H1 (cell line): ENCODE measurements around the gene GJD2. TPM values are rescaled to one million over a fixed set of nuclear protein-coding genes. Genes with fewer than 3 reads are reported as not detected.

Source experiments
- BACH1 ChIP-seq: IDR thresholded peaks from 2 replicates; pipeline ENCODE4 v1.6.1; 2012; ENCODE audit warnings: low read length, improper control_type of control experiment
- CBX5 ChIP-seq: fragments of 300-800, 300-1000 bp; sonication (generic); IDR thresholded peaks from 2 replicates; pipeline ENCODE4 v1.7.1; 2016; ENCODE audit warnings: antibody characterized with exemption, low read length, low read depth
- CBX8 ChIP-seq: fragments of 300-800, 300-1000 bp; sonication (generic); IDR thresholded peaks from 2 replicates; pipeline ENCODE4 v1.7.1; 2016; ENCODE audit warnings: low read depth, low read length, borderline replicate concordance
- CEBPB ChIP-seq: IDR thresholded peaks from 2 replicates; pipeline ENCODE4 v1.6.1; 2012; ENCODE audit warnings: low read depth, low read length
- CTBP2 ChIP-seq: IDR thresholded peaks from 2 replicates; pipeline ENCODE4 v1.7.0; 2011; ENCODE audit warnings: borderline replicate concordance, mild to moderate bottlenecking, moderate library complexity, mixed read lengths, low read length; ENCODE audit not compliant: insufficient read depth, insufficient read length
- EGR1 ChIP-seq: IDR thresholded peaks from 2 replicates; pipeline ENCODE4 v1.6.1; 2011; ENCODE audit warnings: low read depth, low read length, borderline replicate concordance
- FOSL1 ChIP-seq: IDR thresholded peaks from 2 replicates; pipeline ENCODE4 v1.6.1; 2011; ENCODE audit warnings: mild to moderate bottlenecking, low read depth, low read length, moderate library complexity; ENCODE audit not compliant: insufficient read depth
- GABPA ChIP-seq: IDR thresholded peaks from 2 replicates; pipeline ENCODE4 v1.6.1; 2011; ENCODE audit warnings: mild to moderate bottlenecking, low read length, moderate library complexity, borderline replicate concordance; ENCODE audit not compliant: insufficient read depth
- GTF2F1 ChIP-seq: IDR thresholded peaks from 2 replicates; pipeline ENCODE4 v1.6.1; 2012; ENCODE audit warnings: low read depth, low read length, improper control_type of control experiment, borderline replicate concordance
- HDAC6 ChIP-seq: IDR thresholded peaks from one replicate; pipeline ENCODE4 v1.7.1; 2012; ENCODE audit warnings: low read depth, mild to moderate bottlenecking, inconsistent platforms, low read length, moderate library complexity
- JUN ChIP-seq: IDR thresholded peaks from 2 replicates; pipeline ENCODE4 v1.6.1; 2011; ENCODE audit warnings: low read depth, mild to moderate bottlenecking, improper control_type of control experiment, low read length
- MAFK ChIP-seq: IDR thresholded peaks from 2 replicates; pipeline ENCODE4 v1.6.1; 2012; ENCODE audit warnings: low read depth, mild to moderate bottlenecking, improper control_type of control experiment, low read length
- NRF1 ChIP-seq: IDR thresholded peaks from 2 replicates; pipeline ENCODE4 v1.6.1; 2011; ENCODE audit warnings: mild to moderate bottlenecking, low read depth, low read length, improper control_type of control experiment
- PHF8 ChIP-seq: fragments of 200-600 bp; sonication (generic); conservative IDR thresholded peaks from 2 replicates; pipeline ENCODE4 v1.7.1; 2012; ENCODE audit warnings: low read depth, mild to moderate bottlenecking, inconsistent platforms, low read length, moderate library complexity
- POLR2A ChIP-seq, 2 experiments: IDR thresholded peaks; 1 replicate in 1 of 2; 2 replicates in 1 of 2; pipeline ENCODE4 v1.6.1; 2011; ENCODE audit warnings: low read depth in 2 of 2, low read length in 2 of 2, mild to moderate bottlenecking in 2 of 2; ENCODE audit errors: control extremely low read depth in 1 of 2
- POU5F1 ChIP-seq: IDR thresholded peaks from 2 replicates; pipeline ENCODE4 v1.6.1; 2011; ENCODE audit warnings: low read depth, mild to moderate bottlenecking, low read length, moderate library complexity
- RBBP5 ChIP-seq: IDR thresholded peaks from 2 replicates; pipeline ENCODE4 v1.7.1; 2012; ENCODE audit warnings: low read depth, mild to moderate bottlenecking, inconsistent platforms, low read length, moderate library complexity, borderline replicate concordance
- RNF2 ChIP-seq: fragments of 200-900, 300-1000 bp; sonication (generic); IDR thresholded peaks from 2 replicates; pipeline ENCODE4 v1.7.1; 2016; ENCODE audit warnings: borderline replicate concordance, low read depth, mild to moderate bottlenecking, antibody characterized with exemption, low read length; ENCODE audit not compliant: poor library complexity, severe bottlenecking; ENCODE audit errors: missing control alignments
- RXRA ChIP-seq: IDR thresholded peaks from 2 replicates; pipeline ENCODE4 v1.6.1; 2011; ENCODE audit warnings: low read depth, mild to moderate bottlenecking, low read length, moderate library complexity; ENCODE audit not compliant: insufficient read depth
- SAP30 ChIP-seq: fragments of 300-600 bp; sonication (generic); IDR thresholded peaks from 2 replicates; pipeline ENCODE4 v1.7.1; 2012; ENCODE audit warnings: low read length, moderate library complexity, mild to moderate bottlenecking, inconsistent platforms; ENCODE audit not compliant: insufficient read depth, insufficient replicate concordance
- SIRT6 ChIP-seq: IDR thresholded peaks from one replicate; pipeline ENCODE4 v1.7.1; 2012; ENCODE audit warnings: low read length, inconsistent platforms
- SP2 ChIP-seq: IDR thresholded peaks from 2 replicates; pipeline ENCODE4 v1.6.1; 2012; ENCODE audit warnings: mild to moderate bottlenecking, low read length, inconsistent platforms
- SP4 ChIP-seq: IDR thresholded peaks from 2 replicates; pipeline ENCODE4 v1.6.1; 2012; ENCODE audit warnings: low read length, inconsistent platforms
- TAF1 ChIP-seq: IDR thresholded peaks from 2 replicates; pipeline ENCODE4 v1.6.1; 2011; ENCODE audit warnings: mild to moderate bottlenecking, low read depth, low read length
- TAF7 ChIP-seq: optimal IDR thresholded peaks from 2 replicates; pipeline ENCODE3; 2011; ENCODE audit warnings: low read depth, mild to moderate bottlenecking, inconsistent platforms, low read length, moderate library complexity, borderline replicate concordance
- YY1 ChIP-seq: IDR thresholded peaks from 2 replicates; pipeline ENCODE4 v1.6.1; 2011; ENCODE audit warnings: low read depth, mild to moderate bottlenecking, low read length
- ZNF274 ChIP-seq: IDR thresholded peaks from 2 replicates; pipeline ENCODE4 v1.7.0; 2012; ENCODE audit warnings: low read length, borderline replicate concordance; ENCODE audit errors: extremely low read depth
- polyA plus RNA-seq, 7 experiments: library from polyadenylated mRNA; depleted of rRNA in 3 of 7; stranded (reverse) in 5 of 7; unstranded in 2 of 7; fragments of >200 nt in 5 of 7; fragments of 200-250 nt in 2 of 7; gene quantifications; 1 replicate in 5 of 7; 2 replicates in 1 of 7; 4 replicates in 1 of 7; pipeline versions ENCODE4 v1.2.1 to v1.2.3, GENCODE V29; 2011 to 2013; ENCODE audit warnings: missing spikeins in 2 of 7, mixed read lengths in 2 of 7
- total RNA-seq: library from RNA; stranded (reverse); fragmentation: NEBNext Ultra II Directional; extraction: Animal tissue kit (Norgen Biotek cat#: 25700); gene quantifications from 2 replicates; pipeline ENCODE4 v1.2.1, GENCODE V29; 2021

The GJD2 gene
- total and polyA plus RNA-seq, 2 of the 8 experiments (the other 6 are each of a cell fraction or from before 2014, with no cell fraction given), result 0.39 to 0.54 TPM

- TF ChIP-seq SAP30 (peak; percentile 95), TAF7 (no peak), CBX5 (no peak), ZNF274 (no peak), SP4 (no peak), SP2 (no peak), NRF1 (no peak), YY1 (no peak), TAF1 (no peak), BACH1 (no peak), CBX8 (no peak), FOSL1 (no peak), POLR2A (IDR thresholded peaks at IDR 0.05; ENCODE audit: control extremely low read depth in 1 of 2, low read depth in 2 of 2, low read length in 2 of 2) (no peak), JUN (no peak), RNF2 (no peak), EGR1 (no peak), CTBP2 (no peak), SIRT6 (no peak), RBBP5 (no peak), GABPA (no peak), GTF2F1 (no peak), CEBPB (no peak), MAFK (no peak), HDAC6 (no peak), POU5F1 (no peak), PHF8 (no peak), RXRA (no peak)
These were observed 1.4 kb downstream of the GJD2 start (continued) for GRCh38 chr15:34753236-34753894.
